Measurements from ENCODE around the gene ZNF264. TPM values are rescaled to one million over a fixed set of nuclear protein-coding genes. Genes with fewer than 3 reads are reported as not detected.

The ZNF264 gene
- total RNA-seq, 6 experiments from 2014 or later: 9.9 to 14.4 (median 12.1) TPM

DNA sequence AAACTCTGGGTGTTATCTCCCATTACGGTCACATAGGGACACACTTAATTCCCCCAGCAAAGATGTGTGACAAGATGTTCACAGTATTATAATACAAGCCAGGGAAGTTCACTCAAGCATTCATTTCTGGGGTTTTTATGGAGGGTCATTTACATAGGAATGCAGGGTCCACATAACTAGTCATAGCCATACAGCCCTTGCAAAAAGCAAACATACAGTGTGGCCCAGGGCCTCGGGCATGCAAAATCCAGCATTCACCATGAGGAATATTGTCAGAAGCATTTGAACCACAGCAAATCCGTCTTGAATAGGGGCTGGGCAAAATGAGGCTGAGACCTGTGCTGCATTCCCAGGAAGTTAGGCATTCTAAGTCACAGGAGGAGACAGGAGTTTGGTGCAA lies 76.0 kb downstream of the ZNF264 start:
- intact Hi-C loops (cut with DNase I): no loop called here
- H3K27ac ChIP-seq: no peak overlapping the region
- no peaks in the 10 kb centered on the region for H3K4me1 ChIP-seq
- H3K9me3 ChIP-seq: no peaks in the 10 kb centered on the region
- no peaks in the 10 kb centered on the region for H3K27me3 ChIP-seq
- no peaks in the 10 kb centered on the region for H3K36me3 ChIP-seq
- ATAC-seq (no peak), DNase-seq (no peak)
- no peak overlapping the region for H3K4me3 ChIP-seq
- WGBS (ENCODE audit: insufficient coverage, low coverage, low lambda C conversion rate, missing lambda C conversion rate): 82% methylated on average over 3 of the region's 3 CpGs
- TF ChIP-seq POLR2A (IDR thresholded peaks at IDR 0.05): no peak
- TF ChIP-seq, protein P1, sequence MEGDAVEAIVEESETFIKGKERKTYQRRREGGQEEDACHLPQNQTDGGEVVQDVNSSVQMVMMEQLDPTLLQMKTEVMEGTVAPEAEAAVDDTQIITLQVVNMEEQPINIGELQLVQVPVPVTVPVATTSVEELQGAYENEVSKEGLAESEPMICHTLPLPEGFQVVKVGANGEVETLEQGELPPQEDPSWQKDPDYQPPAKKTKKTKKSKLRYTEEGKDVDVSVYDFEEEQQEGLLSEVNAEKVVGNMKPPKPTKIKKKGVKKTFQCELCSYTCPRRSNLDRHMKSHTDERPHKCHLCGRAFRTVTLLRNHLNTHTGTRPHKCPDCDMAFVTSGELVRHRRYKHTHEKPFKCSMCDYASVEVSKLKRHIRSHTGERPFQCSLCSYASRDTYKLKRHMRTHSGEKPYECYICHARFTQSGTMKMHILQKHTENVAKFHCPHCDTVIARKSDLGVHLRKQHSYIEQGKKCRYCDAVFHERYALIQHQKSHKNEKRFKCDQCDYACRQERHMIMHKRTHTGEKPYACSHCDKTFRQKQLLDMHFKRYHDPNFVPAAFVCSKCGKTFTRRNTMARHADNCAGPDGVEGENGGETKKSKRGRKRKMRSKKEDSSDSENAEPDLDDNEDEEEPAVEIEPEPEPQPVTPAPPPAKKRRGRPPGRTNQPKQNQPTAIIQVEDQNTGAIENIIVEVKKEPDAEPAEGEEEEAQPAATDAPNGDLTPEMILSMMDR (IDR thresholded peaks at IDR 0.05): no peak

DNA sequence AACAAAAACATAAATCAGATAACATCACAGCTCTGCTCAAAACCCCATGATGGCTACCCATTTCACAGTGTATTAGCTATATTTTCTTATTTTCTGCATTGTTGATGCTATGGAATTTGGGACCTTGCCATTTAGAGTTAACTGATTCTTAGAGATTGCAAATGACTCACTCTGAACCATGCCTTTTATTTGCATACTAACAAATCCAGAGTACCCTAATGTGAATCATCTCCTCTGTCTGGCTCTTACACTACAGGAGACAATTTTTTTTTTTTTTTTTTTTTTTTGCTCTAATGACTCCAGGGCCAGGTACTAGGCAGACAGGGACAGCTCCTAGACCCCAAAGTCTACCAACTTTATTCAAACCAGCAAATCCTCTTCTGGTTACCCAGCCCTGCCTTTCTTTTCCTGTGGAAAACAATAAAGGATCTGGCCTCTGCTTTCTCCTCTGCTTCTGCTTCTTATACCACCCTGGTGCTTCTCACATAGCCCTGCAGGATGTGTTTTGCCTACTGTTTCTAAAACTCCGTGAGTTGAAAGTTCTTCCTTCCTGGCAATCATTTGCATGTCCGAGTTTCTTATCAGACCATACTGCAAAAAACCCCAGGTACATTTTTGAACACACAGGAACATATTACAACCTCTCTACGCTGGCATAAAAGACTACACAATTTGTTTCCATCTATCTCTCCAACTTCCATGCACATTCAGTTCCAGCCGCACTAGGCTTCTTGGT lies 78.4 kb downstream of the ZNF264 start:
- 70% methylated on average over 4 of the region's 4 CpGs for WGBS (ENCODE audit: insufficient coverage, low coverage, low lambda C conversion rate, missing lambda C conversion rate)
- ATAC-seq (no peak), DNase-seq (no peak)
- intact Hi-C loops (cut with DNase I): no loop called here
- H3K4me3 ChIP-seq: no peak overlapping the region
- H3K9me3 ChIP-seq: no peaks in the 10 kb centered on the region
- H3K27ac ChIP-seq: no peak overlapping the region
- no peaks in the 10 kb centered on the region for H3K4me1 ChIP-seq
- H3K27me3 ChIP-seq: no peaks in the 10 kb centered on the region
- no peaks in the 10 kb centered on the region for H3K36me3 ChIP-seq
- no peak for TF ChIP-seq POLR2A (IDR thresholded peaks at IDR 0.05)
- TF ChIP-seq, protein P1 (IDR thresholded peaks at IDR 0.05): no peak

DNA sequence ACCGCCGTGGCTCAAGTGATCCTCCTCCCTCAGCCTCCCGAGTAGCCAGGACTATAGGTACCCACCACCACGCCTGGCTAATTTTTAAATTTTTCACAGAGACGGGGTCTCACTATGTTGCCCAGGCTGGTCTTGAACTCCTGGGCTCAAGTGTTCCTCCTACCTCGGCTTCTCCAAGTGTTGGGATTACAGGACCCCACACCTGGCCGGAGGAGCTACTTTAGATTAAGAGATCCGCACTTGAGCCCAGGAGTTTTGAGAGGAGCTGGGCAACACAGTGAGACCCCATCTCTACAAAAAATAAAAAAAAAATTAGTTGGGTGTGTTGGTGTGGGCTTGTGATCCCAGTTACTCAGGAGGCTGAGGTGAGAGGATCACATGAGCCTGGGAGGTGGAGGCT lies 80.0 kb downstream of the ZNF264 start:
- 98% methylated on average over 8 of the region's 8 CpGs for whole genome bisulfite sequencing (ENCODE audit: insufficient coverage, low coverage, low lambda C conversion rate, missing lambda C conversion rate)

More for the DNA sequence above, 80.0 kb downstream of the ZNF264 start:
- no peak for ATAC-seq
- Histone ChIP-seq H3K9me3 (no peaks in the 10 kb centered on the region), H3K4me1 (no peaks in the 10 kb centered on the region), H3K27ac (no peak overlapping the region), H3K27me3 (no peaks in the 10 kb centered on the region), H3K36me3 (no peaks in the 10 kb centered on the region), H3K4me3 (no peak overlapping the region)
- no peak for TF ChIP-seq POLR2A (IDR thresholded peaks at IDR 0.05)
- TF ChIP-seq, protein P1 (IDR thresholded peaks at IDR 0.05): no peak
- intact Hi-C loops (cut with DNase I): no loop called here
- no peak for DNase-seq

Small RNAs within 50 kb of the gene (small RNA-seq; reads per million reads assigned to genes)
- gene AC025588.3: 0 reads per million in 2 experiments

Other genes starting within 250 kb of the ZNF264 start
- gene USP29, start 71.5 kb upstream of the ZNF264 start, total RNA-seq: not detected
- not detected for gene ZIM3, start 46.3 kb upstream of the ZNF264 start, total RNA-seq
- not detected for gene DUXA, start 24.0 kb upstream of the ZNF264 start, total RNA-seq
- 1 to 10 TPM in 1 of 6 experiments, under 1 TPM in 3, not detected in 2; 0.53 to 1.1 (median 0.77) TPM for gene AURKC, start 39.5 kb downstream of the ZNF264 start, total RNA-seq
- 1 to 10 TPM; 3.9 to 6.3 (median 5.5) TPM for gene ZNF805, start 49.1 kb downstream of the ZNF264 start, total RNA-seq
- gene ZNF460, start 89.0 kb downstream of the ZNF264 start, total RNA-seq: 10 to 100 TPM; 15.7 to 24.2 (median 21.8) TPM
- 1 to 10 TPM; 1.9 to 2.7 (median 2.4) TPM for gene ZNF543, start 129.0 kb downstream of the ZNF264 start, total RNA-seq
- gene ZNF304, start 159.8 kb downstream of the ZNF264 start, total RNA-seq: 1 to 10 TPM; 1.5 to 2.8 (median 2.1) TPM
- gene TRAPPC2B, start 172.1 kb downstream of the ZNF264 start, total RNA-seq: 10 to 100 TPM in 1 of 6 experiments, 1 to 10 TPM in 5; 1.1 to 10.8 (median 3.1) TPM
- 1 to 10 TPM in 2 of 6 experiments, under 1 TPM in 4; 0.31 to 1.6 (median 0.93) TPM for gene ZNF547, start 172.1 kb downstream of the ZNF264 start, total RNA-seq
- gene ZNF548, start 198.4 kb downstream of the ZNF264 start, total RNA-seq: 1 to 10 TPM; 2.3 to 7.0 (median 4.8) TPM
- gene ZNF17, start 219.7 kb downstream of the ZNF264 start, total RNA-seq: 1 to 10 TPM; 1.8 to 4.6 (median 3.4) TPM
- 1 to 10 TPM; 2.2 to 6.0 (median 3.8) TPM for gene ZNF749, start 243.8 kb downstream of the ZNF264 start, total RNA-seq